OCI-LY3 (cell line): ENCODE data around the gene ECHDC1.

Experiments used
- CTCF ChIP-seq: fragments of 200-600, 300-600 bp; sonication (generic); IDR thresholded peaks from 2 replicates; pipeline ENCODE4 v1.5.1; 2014; ENCODE audit warnings: antibody characterized with exemption, low read length, low read depth
- EZH2phosphoT487 ChIP-seq: fragments of 200-600 bp; shearing (Covaris generic); IDR thresholded peaks from 2 replicates; pipeline ENCODE4 v1.6.1; 2018; ENCODE audit warnings: antibody characterized with exemption, mixed run types, low read depth

GRCh38 chr6:127266892-127267645 lies 76.3 kb downstream of the ECHDC1 start:
- TF ChIP-seq CTCF = no peak
- TF ChIP-seq EZH2phosphoT487 = no peak
